NCI-H1436 (cell line): ENCODE data around the gene LRRC75A.
"Not testable (repeated sequence)": the region's sequence is repeated elsewhere in the genome, so short reads cannot be mapped to it uniquely, and the experiment has no call there.

Experiments
- DNase-seq: peaks from one replicate; lab custom pipeline; 2025; lab: John Stamatoyannopoulos, UW

Gene LRRC75A

GRCh38 chr17:16398270-16399267 lies 93.4 kb downstream of the LRRC75A start:
- no peak for DNase-seq

DNA sequence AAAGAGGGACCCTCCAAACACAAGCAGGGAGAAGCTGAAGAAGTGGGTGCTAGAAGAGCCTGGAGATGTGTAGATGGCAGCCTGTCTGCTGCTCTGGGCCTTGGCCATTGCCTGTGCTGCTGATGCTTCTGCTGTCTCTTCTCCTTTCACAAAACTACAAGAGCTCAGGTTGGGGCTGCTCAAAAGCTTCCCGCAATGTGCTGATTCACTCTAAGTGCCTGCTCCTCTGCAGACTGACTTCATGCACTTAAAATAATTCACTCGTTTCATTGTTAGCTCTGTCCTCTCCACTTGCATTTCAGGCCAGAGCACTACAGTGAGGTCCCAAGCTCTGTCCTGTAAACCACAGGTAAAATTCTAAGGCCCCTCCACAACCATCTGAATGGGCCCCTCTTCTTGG lies 95.3 kb downstream of the LRRC75A start:
- DNase-seq: not testable (repeated sequence)

- DNase-seq: not testable (repeated sequence)
Observed at GRCh38 chr17:16395887-16396286, 96.1 kb downstream of the LRRC75A start.

GRCh38 chr17:16392491-16392890 lies 99.5 kb downstream of the LRRC75A start:
- not testable (repeated sequence) for DNase-seq
